GM12892 (cell line): ENCODE results near the gene P2RY8.

Experiments used
- POLR2AphosphoS5 ChIP-seq: IDR thresholded peaks from 2 replicates; pipeline ENCODE4 v1.6.1; 2011; ENCODE audit warnings: low read depth, low read length, control low read depth
- TAF1 ChIP-seq: IDR thresholded peaks from 2 replicates; pipeline ENCODE4 v1.6.1; 2011; ENCODE audit warnings: low read depth, mild to moderate bottlenecking, control low read depth, low read length, borderline replicate concordance

DNA sequence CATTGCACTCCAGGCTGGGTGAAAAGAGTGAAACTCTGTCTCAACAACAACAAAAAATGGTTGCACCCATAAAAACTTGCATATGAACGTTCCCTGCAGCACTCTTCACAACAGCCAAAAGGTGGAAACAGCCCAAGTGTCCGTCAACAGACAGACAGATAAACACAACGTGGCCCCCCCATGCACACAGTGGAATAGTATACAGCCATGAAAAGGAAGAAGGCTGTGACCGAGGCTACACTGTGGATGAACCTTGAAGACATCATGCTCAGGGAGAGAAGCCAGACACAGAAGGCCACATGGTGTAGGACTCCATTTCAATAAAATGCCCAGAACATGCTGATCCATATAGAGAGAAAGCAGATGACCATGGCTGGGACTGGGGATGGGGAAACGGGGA is 50.8 kb downstream of the P2RY8 start:
- TF ChIP-seq POLR2AphosphoS5: 0 out of 2 replicates have a peak, but pooled peaks have one; percentile 15
- TF ChIP-seq TAF1: no peak
